Measurements from ENCODE around the gene EID2. TPM values are rescaled to one million over a fixed set of nuclear protein-coding genes. Genes with fewer than 3 reads are reported as not detected.

The EID2 gene
- total RNA-seq, 1 donor, result 8.3 TPM

- Histone ChIP-seq H2AFZ (ENCODE audit: low read length) (no peak overlapping the region), H3K9me3 (ENCODE audit: low read depth, low read length) (no peaks in the 10 kb centered on the region)
These were observed 18.7 kb upstream of the EID2 start for GRCh38 chr19:39558624-39559117.

DNA sequence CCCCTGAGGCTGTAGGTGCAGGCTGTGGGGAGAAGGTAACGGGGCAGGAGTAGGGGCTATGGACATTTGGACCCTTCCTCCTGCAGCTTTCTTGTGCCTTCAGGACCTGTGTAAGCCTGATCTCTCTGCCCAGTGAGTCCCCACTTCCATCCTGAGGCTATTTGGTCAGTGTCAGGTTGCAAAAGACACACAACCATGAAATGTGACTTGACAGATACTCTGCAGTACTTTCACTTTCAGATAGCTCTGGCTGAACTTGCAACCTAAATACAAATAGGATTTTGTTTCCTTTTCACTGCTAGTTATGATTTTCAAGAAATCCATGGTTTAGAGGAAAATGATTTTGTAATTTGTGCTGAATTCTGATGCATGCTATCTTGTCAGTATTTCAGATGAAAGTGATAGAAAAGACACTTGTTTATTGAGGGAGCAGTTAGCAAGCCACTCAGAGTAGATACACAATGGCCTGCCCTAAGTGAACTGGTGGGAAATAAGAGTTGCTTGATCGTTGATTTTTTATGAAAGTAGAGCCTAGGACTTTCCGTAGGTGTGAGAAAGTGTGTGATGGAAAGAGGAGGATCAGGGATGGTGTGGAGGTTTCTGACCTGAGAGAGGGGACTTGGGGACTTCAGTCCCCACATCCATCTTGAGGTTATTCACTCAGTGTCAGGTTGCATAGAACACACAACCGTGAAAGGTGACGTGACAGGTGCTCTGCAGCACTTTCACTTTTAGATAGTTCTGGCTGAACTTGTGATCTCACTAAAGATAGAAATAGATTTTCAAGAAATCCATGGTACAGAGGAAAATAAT lies 18.1 kb upstream of the EID2 start:
- Histone ChIP-seq H4K20me1 (ENCODE audit: insufficient read depth, low read length) (no peaks in the 10 kb centered on the region), H3K27ac (ENCODE audit: low read depth, low read length) (no peak overlapping the region), H3K79me2 (ENCODE audit: insufficient read depth, low read length) (no peaks in the 10 kb centered on the region), H3K4me3 (ENCODE audit: insufficient read depth, low read length) (no peak overlapping the region), H3K36me3 (ENCODE audit: insufficient read depth, low read length) (no peaks in the 10 kb centered on the region), H3K9me3 (ENCODE audit: low read depth, low read length) (no peaks in the 10 kb centered on the region), H3K4me1 (ENCODE audit: insufficient read depth, low read length) (no peaks in the 10 kb centered on the region), H3K4me2 (ENCODE audit: insufficient read depth, low read length) (peak overlapping the region; percentile 39), H2AFZ (ENCODE audit: low read length) (peak overlapping the region; percentile 22), H3K27me3 (ENCODE audit: insufficient read depth, low read length) (peaks cover 9% of the 10 kb centered on the region)
- DNase-seq (ENCODE audit: insufficient read length, low spot score, missing footprints), result no peak
- TF ChIP-seq, protein P1, sequence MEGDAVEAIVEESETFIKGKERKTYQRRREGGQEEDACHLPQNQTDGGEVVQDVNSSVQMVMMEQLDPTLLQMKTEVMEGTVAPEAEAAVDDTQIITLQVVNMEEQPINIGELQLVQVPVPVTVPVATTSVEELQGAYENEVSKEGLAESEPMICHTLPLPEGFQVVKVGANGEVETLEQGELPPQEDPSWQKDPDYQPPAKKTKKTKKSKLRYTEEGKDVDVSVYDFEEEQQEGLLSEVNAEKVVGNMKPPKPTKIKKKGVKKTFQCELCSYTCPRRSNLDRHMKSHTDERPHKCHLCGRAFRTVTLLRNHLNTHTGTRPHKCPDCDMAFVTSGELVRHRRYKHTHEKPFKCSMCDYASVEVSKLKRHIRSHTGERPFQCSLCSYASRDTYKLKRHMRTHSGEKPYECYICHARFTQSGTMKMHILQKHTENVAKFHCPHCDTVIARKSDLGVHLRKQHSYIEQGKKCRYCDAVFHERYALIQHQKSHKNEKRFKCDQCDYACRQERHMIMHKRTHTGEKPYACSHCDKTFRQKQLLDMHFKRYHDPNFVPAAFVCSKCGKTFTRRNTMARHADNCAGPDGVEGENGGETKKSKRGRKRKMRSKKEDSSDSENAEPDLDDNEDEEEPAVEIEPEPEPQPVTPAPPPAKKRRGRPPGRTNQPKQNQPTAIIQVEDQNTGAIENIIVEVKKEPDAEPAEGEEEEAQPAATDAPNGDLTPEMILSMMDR (IDR thresholded peaks at IDR 0.05; ENCODE audit: extremely low read depth, low read depth, low read length), result no peak

More at GRCh38 chr19:39558624-39559117, 18.7 kb upstream of the EID2 start:
- no peak for DNase-seq (ENCODE audit: insufficient read length, low spot score, missing footprints)
- Histone ChIP-seq H3K27ac (ENCODE audit: low read depth, low read length) (no peak overlapping the region), H3K4me3 (ENCODE audit: insufficient read depth, low read length) (no peak overlapping the region), H3K4me1 (ENCODE audit: insufficient read depth, low read length) (no peaks in the 10 kb centered on the region), H3K36me3 (ENCODE audit: insufficient read depth, low read length) (no peaks in the 10 kb centered on the region), H3K27me3 (ENCODE audit: insufficient read depth, low read length) (peaks cover 3% of the 10 kb centered on the region), H3K4me2 (ENCODE audit: insufficient read depth, low read length) (no peak overlapping the region), H3K79me2 (ENCODE audit: insufficient read depth, low read length) (no peaks in the 10 kb centered on the region), H4K20me1 (ENCODE audit: insufficient read depth, low read length) (no peaks in the 10 kb centered on the region)
- TF ChIP-seq, protein P1 (IDR thresholded peaks at IDR 0.05; ENCODE audit: extremely low read depth, low read depth, low read length), result no peak

DNA sequence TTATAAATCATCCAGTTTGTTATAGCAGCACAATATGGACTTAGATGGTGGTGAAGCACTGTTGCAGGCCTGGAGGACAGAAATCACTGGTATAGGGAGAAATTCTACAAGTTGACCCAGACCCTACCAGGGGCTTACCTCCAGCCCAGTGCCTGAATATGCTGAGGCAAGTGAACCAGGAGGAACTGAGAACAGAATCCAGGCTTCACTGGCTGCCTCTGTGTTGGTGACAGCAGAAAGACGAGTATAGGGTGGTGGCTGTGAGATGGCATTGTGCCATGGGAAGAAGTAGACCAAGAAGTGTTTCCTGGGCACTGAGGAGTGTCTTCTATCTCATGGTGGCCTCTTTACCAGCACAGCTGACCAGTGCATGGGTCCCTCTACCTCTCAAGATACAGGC lies 15.9 kb upstream of the EID2 start:
- H2AFZ ChIP-seq (ENCODE audit: low read length), result no peak overlapping the region
- DNase-seq (ENCODE audit: insufficient read length, low spot score, missing footprints), result no peak
- no peaks in the 10 kb centered on the region for H3K36me3 ChIP-seq (ENCODE audit: insufficient read depth, low read length)
- no peaks in the 10 kb centered on the region for H3K9me3 ChIP-seq (ENCODE audit: low read depth, low read length)
- no peaks in the 10 kb centered on the region for H3K79me2 ChIP-seq (ENCODE audit: insufficient read depth, low read length)
- no peak overlapping the region for H3K4me3 ChIP-seq (ENCODE audit: insufficient read depth, low read length)
- H4K20me1 ChIP-seq (ENCODE audit: insufficient read depth, low read length), result no peaks in the 10 kb centered on the region
- no peak overlapping the region for H3K27ac ChIP-seq (ENCODE audit: low read depth, low read length)
- H3K4me1 ChIP-seq (ENCODE audit: insufficient read depth, low read length), result no peaks in the 10 kb centered on the region
- TF ChIP-seq, protein P1 (IDR thresholded peaks at IDR 0.05; ENCODE audit: extremely low read depth, low read depth, low read length), result no peak
- H3K4me2 ChIP-seq (ENCODE audit: insufficient read depth, low read length), result no peak overlapping the region
- peaks cover 6% of the 10 kb centered on the region for H3K27me3 ChIP-seq (ENCODE audit: insufficient read depth, low read length)

DNA sequence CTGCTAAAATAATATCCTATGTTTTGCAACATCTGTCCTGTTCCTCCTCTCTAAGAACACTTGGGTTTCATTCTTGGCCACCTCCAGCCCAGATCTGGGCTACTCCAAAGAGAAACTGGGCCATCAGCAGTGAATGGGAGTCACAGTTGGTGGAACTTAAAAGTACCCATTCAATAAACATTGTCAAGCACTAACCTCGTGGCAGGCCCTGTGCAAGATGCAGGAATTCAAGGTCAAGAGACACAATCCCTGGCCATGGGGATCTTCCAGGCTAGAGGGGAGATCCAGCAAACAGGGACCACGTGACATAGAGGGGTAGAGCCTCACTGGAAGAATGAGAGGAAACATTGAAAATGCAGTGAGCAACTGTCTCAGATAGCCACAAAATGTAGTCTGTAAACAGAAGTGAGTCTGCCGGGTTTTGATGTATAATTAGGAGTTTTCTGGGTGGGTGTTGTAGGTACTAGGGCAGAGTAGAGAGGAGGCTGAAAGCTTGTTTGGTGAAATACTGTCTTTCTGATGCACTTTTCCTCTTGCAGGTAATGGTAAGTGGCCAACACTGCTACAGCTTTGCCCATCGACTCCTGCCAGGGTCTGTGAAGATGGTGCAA lies 14.8 kb upstream of the EID2 start:
- no peak for DNase-seq (ENCODE audit: insufficient read length, low spot score, missing footprints)
- Histone ChIP-seq H2AFZ (ENCODE audit: low read length) (no peak overlapping the region), H3K79me2 (ENCODE audit: insufficient read depth, low read length) (no peaks in the 10 kb centered on the region), H4K20me1 (ENCODE audit: insufficient read depth, low read length) (no peaks in the 10 kb centered on the region), H3K27me3 (ENCODE audit: insufficient read depth, low read length) (peaks cover 6% of the 10 kb centered on the region), H3K36me3 (ENCODE audit: insufficient read depth, low read length) (no peaks in the 10 kb centered on the region), H3K4me1 (ENCODE audit: insufficient read depth, low read length) (no peaks in the 10 kb centered on the region), H3K4me2 (ENCODE audit: insufficient read depth, low read length) (no peak overlapping the region), H3K4me3 (ENCODE audit: insufficient read depth, low read length) (no peak overlapping the region), H3K9me3 (ENCODE audit: low read depth, low read length) (no peaks in the 10 kb centered on the region), H3K27ac (ENCODE audit: low read depth, low read length) (no peak overlapping the region)
- TF ChIP-seq, protein P1 (IDR thresholded peaks at IDR 0.05; ENCODE audit: extremely low read depth, low read depth, low read length), result no peak
